Esophagus squamous epithelium (tissue), 5 donors: ENCODE measurements around the gene NQO2. TPM values are rescaled to one million over a fixed set of nuclear protein-coding genes. Genes with fewer than 3 reads are reported as not detected.
"Not testable (repeated sequence)": the region's sequence is repeated elsewhere in the genome, so short reads cannot be mapped to it uniquely, and the experiment has no call there.

Experiments
- DNase-seq: peaks from one replicate; lab custom pipeline; 2025; lab: John Stamatoyannopoulos, UW
- H3K27ac ChIP-seq, 4 donors: fragments of 200-600 bp; sonication (generic); one replicate each; pipeline ENCODE4 v1.5.1; 2016 to 2019; ENCODE audit warnings: mild to moderate bottlenecking in 1 of 4
- H3K27me3 ChIP-seq, 4 donors: fragments of 200-600 bp; sonication (generic); 1 replicate in 3 of 4; 2 replicates in 1 of 4; pipeline versions ENCODE4 v1.5.1 to v1.6.0; 2017 to 2021; ENCODE audit warnings: antibody characterized with exemption in 1 of 4
- H3K36me3 ChIP-seq, 3 donors: fragments of 200-600 bp; sonication (generic); one replicate each; pipeline ENCODE4 v1.5.1; 2016 to 2019
- H3K4me1 ChIP-seq, 3 donors: fragments of 200-600 bp; sonication (generic); one replicate each; pipeline ENCODE4 v1.5.1; 2017 to 2019
- H3K4me3 ChIP-seq, 4 donors: fragments of 200-600 bp; sonication (generic); 1 replicate in 3 of 4; 2 replicates in 1 of 4; pipeline ENCODE4 v1.5.1; 2016 to 2019; ENCODE audit warnings: mild to moderate bottlenecking in 2 of 4, moderate library complexity in 1 of 4
- H3K9me3 ChIP-seq, 3 donors: fragments of 200-600 bp; sonication (generic); one replicate each; pipeline ENCODE4 v1.5.1; 2016 to 2019
- CTCF ChIP-seq, 6 experiments: fragments of 450-650 bp in 4 of 6; fragments of 200-600 bp in 2 of 6; sonication (generic) in 2 of 6; IDR thresholded peaks; one replicate each; pipeline ENCODE4 v1.5.1; 2016 to 2019; ENCODE audit warnings: antibody characterized with exemption in 6 of 6, mild to moderate bottlenecking in 4 of 6, moderate library complexity in 4 of 6
- POLR2A ChIP-seq, 4 donors: fragments of 450-650 bp; IDR thresholded peaks; one replicate each; pipeline ENCODE4 v1.6.1; 2017; ENCODE audit warnings: antibody characterized with exemption in 4 of 4, mild to moderate bottlenecking in 4 of 4, moderate library complexity in 3 of 4
- WGBS, 2 donors: methylation state at CpG; one replicate each; pipeline ENCODE4 v1.1.5; 2018; 5-methylcytosine and 5-hydroxymethylcytosine counted together
- intact Hi-C: fragments of 100-400 bp; cut with DNase I; formaldehyde crosslinking; loops from one replicate; pipeline ENCODE4 v1.15.0; 2022
- total RNA-seq, 4 donors: library from RNA; depleted of rRNA; stranded (reverse); fragments of >200 nt; gene quantifications; one replicate each; pipeline ENCODE4 v1.1.0, GENCODE V29; 2016
- donor health status: DM: yes; HTN: yes; CAD: no.

NQO2 gene
- total RNA-seq, 4 donors from 2014 or later, result 18.7 to 38.3 (median 26.5) TPM

GRCh38 chr6:2998249-2998997 lies 1.3 kb upstream of the NQO2 start:
- not testable (repeated sequence) for DNase-seq, H3K9me3 ChIP-seq, H3K27me3 ChIP-seq, H3K36me3 ChIP-seq
- Histone ChIP-seq H3K4me3 (peak overlapping the region in 3 of 4 donors; percentile 77 to 97 (median 88)), H3K4me1 (peaks cover 14 to 36% (median 20%) of the 10 kb centered on the region in 3 donors), H3K27ac (peak overlapping the region; percentile 89 to 95 (median 93))
- TF ChIP-seq CTCF (IDR thresholded peaks at IDR 0.05), result peak; percentile 38 to 83 (median 77)
- 3 to 4% methylated on average over 9 to 10 of the region's 16 CpGs for WGBS, 2 donors
- intact Hi-C loops, result loop anchor here (5.0 kb wide), 1 partner anchor 54 kb away; no protein-coding TSS in a partner anchor

- Histone ChIP-seq H3K36me3 (peaks cover 0 to 8% (median 0%) of the 10 kb centered on the region in 3 donors), H3K27me3 (no peaks in the 10 kb centered on the region), H3K4me3 (peak overlapping the region; percentile 77 to 97 (median 90)), H3K4me1 (peaks cover 14 to 36% (median 20%) of the 10 kb centered on the region in 3 donors), H3K9me3 (no peaks in the 10 kb centered on the region), H3K27ac (peak overlapping the region; percentile 89 to 95 (median 93))
- TF ChIP-seq CTCF (IDR thresholded peaks at IDR 0.05) (no peak), POLR2A (IDR thresholded peaks at IDR 0.05) (peak in 1 of 4 donors; percentile 17)
- 0 to 1% methylated on average over 21 to 24 of the region's 30 CpGs for WGBS, 2 donors
- peak; percentile 72 for DNase-seq
- intact Hi-C loops, result loop anchor here (5.0 kb wide), 1 partner anchor 53 kb away; no protein-coding TSS in a partner anchor
Observed at GRCh38 chr6:2998998-2999617, 586 bp upstream of the NQO2 start.

- TF ChIP-seq CTCF (IDR thresholded peaks at IDR 0.05) (no peak), POLR2A (IDR thresholded peaks at IDR 0.05) (no peak)
- peak overlapping the region in 2 of 4 donors; percentile 42 to 93 for H3K27ac ChIP-seq
- 87 to 88% methylated on average over 11 of the region's 11 CpGs for WGBS, 2 donors
- no peak for DNase-seq
- peaks cover 14 to 36% (median 20%) of the 10 kb centered on the region in 3 donors for H3K4me1 ChIP-seq
- H3K4me3 ChIP-seq, result no peak overlapping the region
- H3K27me3 ChIP-seq, result no peaks in the 10 kb centered on the region
- H3K36me3 ChIP-seq, result peaks cover 0 to 30% (median 0%) of the 10 kb centered on the region in 3 donors
- intact Hi-C loops, result no loop called here
- no peaks in the 10 kb centered on the region for H3K9me3 ChIP-seq
Observed at GRCh38 chr6:3001146-3001772, 1.6 kb downstream of the NQO2 start.

- Histone ChIP-seq H3K9me3 (no peaks in the 10 kb centered on the region), H3K4me3 (no peak overlapping the region), H3K4me1 (peaks cover 14 to 36% (median 20%) of the 10 kb centered on the region in 3 donors), H3K27me3 (no peaks in the 10 kb centered on the region), H3K27ac (peak overlapping the region in 2 of 4 donors; percentile 42 to 93), H3K36me3 (peaks cover 0 to 36% (median 4%) of the 10 kb centered on the region in 3 donors)
- TF ChIP-seq CTCF (IDR thresholded peaks at IDR 0.05), result peak in 5 of 6 experiments; percentile 52 to 85 (median 63)
- no peak for TF ChIP-seq POLR2A (IDR thresholded peaks at IDR 0.05)
- intact Hi-C loops, result no loop called here
- DNase-seq, result no peak
- WGBS, 2 donors, result 43 to 75% methylated on average over 1 to 2 of the region's 2 CpGs
Observed at GRCh38 chr6:3001773-3002293, 2.1 kb downstream of the NQO2 start.

- DNase-seq, H3K27ac ChIP-seq, H3K9me3 ChIP-seq, H3K4me3 ChIP-seq, intact Hi-C loops, H3K27me3 ChIP-seq: not testable (repeated sequence)
- WGBS, 2 donors, result 51 to 60% methylated on average over 4 of the region's 5 CpGs
- Histone ChIP-seq H3K36me3 (peaks cover 0 to 50% (median 7%) of the 10 kb centered on the region in 3 donors), H3K4me1 (peaks cover 14 to 36% (median 20%) of the 10 kb centered on the region in 3 donors)
Observed at GRCh38 chr6:3003226-3003625, 3.5 kb downstream of the NQO2 start.
